Neuronal stem cell (in vitro differentiated cells): ENCODE results near the gene CAPN11.
A peak's percentile ranks its signal among the peaks of the same experiment; 100 is the strongest.

Experiments used
- DNase-seq: peaks from one replicate; pipeline ENCODE4 v3.0.0-alpha.2; 2013; ENCODE audit warnings: low spot score
- H2AFZ ChIP-seq: one replicate; pipeline ENCODE4 v1.6.1; 2013; ENCODE audit warnings: mild to moderate bottlenecking, low read length, inconsistent platforms
- H2AK5ac ChIP-seq: 2 replicates; pipeline ENCODE4 v1.6.1; 2013; ENCODE audit warnings: low read depth, mild to moderate bottlenecking, inconsistent platforms, low read length, moderate library complexity, mixed read lengths
- H2BK120ac ChIP-seq: 2 replicates; pipeline ENCODE4 v1.6.1; 2013; ENCODE audit warnings: low read depth, mild to moderate bottlenecking, inconsistent platforms, low read length, moderate library complexity, mixed read lengths
- H2BK12ac ChIP-seq: one replicate; pipeline ENCODE4 v1.6.1; 2013; ENCODE audit warnings: low read length, inconsistent platforms
- H2BK15ac ChIP-seq: 2 replicates; pipeline ENCODE4 v1.6.1; 2013; ENCODE audit warnings: mild to moderate bottlenecking, low read length, inconsistent platforms, mixed read lengths
- H2BK5ac ChIP-seq: one replicate; pipeline ENCODE4 v1.6.1; 2013; ENCODE audit warnings: inconsistent platforms, mild to moderate bottlenecking, low read length, moderate library complexity
- H3K14ac ChIP-seq: one replicate; pipeline ENCODE4 v1.6.1; 2013; ENCODE audit warnings: low read length, inconsistent platforms
- H3K18ac ChIP-seq: 2 replicates; pipeline ENCODE4 v1.6.1; 2013; ENCODE audit warnings: low read length, inconsistent platforms
- H3K23ac ChIP-seq: 2 replicates; pipeline ENCODE4 v1.6.1; 2013; ENCODE audit warnings: low read depth, mild to moderate bottlenecking, mixed read lengths, low read length, inconsistent platforms; ENCODE audit not compliant: poor library complexity
- H3K27ac ChIP-seq: replicated peaks from 3 replicates; pipeline ENCODE4 v1.5.1; 2013; ENCODE audit warnings: low read length, inconsistent platforms
- H3K27me3 ChIP-seq, 3 experiments: 2 replicates each; pipeline ENCODE4 v1.6.1; 2013; ENCODE audit warnings: low read length in 3 of 3, mild to moderate bottlenecking in 2 of 3, inconsistent platforms in 1 of 3, low read depth in 1 of 3, mixed read lengths in 1 of 3, moderate library complexity in 1 of 3; ENCODE audit not compliant: control insufficient read depth in 3 of 3, insufficient read depth in 3 of 3
- H3K36me3 ChIP-seq, 2 donors: replicated peaks in 1 of 2; 2 replicates each; pipeline ENCODE4 v1.6.1; 2013; ENCODE audit warnings: low read length in 2 of 2; ENCODE audit not compliant: control insufficient read depth in 2 of 2, insufficient read depth in 2 of 2
- H3K4ac ChIP-seq: 2 replicates; pipeline ENCODE4 v1.6.1; 2013; ENCODE audit warnings: inconsistent platforms, mild to moderate bottlenecking, low read length, moderate library complexity
- H3K4me1 ChIP-seq, 2 donors: 1 replicate in 1 of 2; 2 replicates in 1 of 2; pipeline ENCODE4 v1.6.1; 2013; ENCODE audit warnings: low read length in 2 of 2, low read depth in 1 of 2; ENCODE audit not compliant: control insufficient read depth in 2 of 2, insufficient read depth in 1 of 2
- H3K4me2 ChIP-seq: one replicate; pipeline ENCODE4 v1.6.1; 2013; ENCODE audit warnings: mild to moderate bottlenecking, low read length, inconsistent platforms; ENCODE audit not compliant: insufficient read depth, poor library complexity, severe bottlenecking
- H3K4me3 ChIP-seq, 2 donors: 2 replicates each; pipeline ENCODE4 v1.5.1; 2013; ENCODE audit warnings: low read length in 2 of 2, mild to moderate bottlenecking in 2 of 2, inconsistent platforms in 1 of 2, moderate library complexity in 1 of 2
- H3K79me1 ChIP-seq: one replicate; pipeline ENCODE4 v1.6.1; 2013; ENCODE audit warnings: low read depth, mild to moderate bottlenecking, inconsistent platforms, low read length, moderate library complexity
- H3K9ac ChIP-seq: one replicate; pipeline ENCODE4 v1.6.1; 2013; ENCODE audit warnings: mild to moderate bottlenecking, low read depth, low read length, inconsistent platforms; ENCODE audit not compliant: poor library complexity
- H3K9me3 ChIP-seq, 2 donors: replicated peaks in 1 of 2; 2 replicates each; pipeline versions ENCODE3 to v1.6.1; 2013; ENCODE audit warnings: low read length in 2 of 2, mild to moderate bottlenecking in 2 of 2, inconsistent platforms in 1 of 2, low read depth in 1 of 2, mixed read lengths in 1 of 2, moderate library complexity in 1 of 2; ENCODE audit not compliant: control insufficient read depth in 2 of 2, insufficient read depth in 1 of 2
- H4K8ac ChIP-seq: one replicate; pipeline ENCODE4 v1.6.1; 2013; ENCODE audit warnings: low read depth, mild to moderate bottlenecking, inconsistent platforms, low read length, moderate library complexity
- H4K91ac ChIP-seq: one replicate; pipeline ENCODE4 v1.6.1; 2013; ENCODE audit warnings: low read length, low read depth, mild to moderate bottlenecking, inconsistent platforms; ENCODE audit not compliant: poor library complexity
- WGBS, 2 donors: extraction: QIAGEN DNeasy Blood & Tissue Kit; methylation state at CpG; one replicate each; pipeline ENCODE4 v1.1.7; 2013; ENCODE audit warnings: missing lambda C conversion rate in 2 of 2, mixed read lengths in 1 of 2; ENCODE audit not compliant: insufficient read length in 2 of 2, insufficient replicate concordance in 1 of 2; ENCODE audit errors: extremely low coverage in 2 of 2; 5-methylcytosine and 5-hydroxymethylcytosine counted together

Gene CAPN11

GRCh38 chr6:44219815-44220784, 61.5 kb downstream of the CAPN11 start:
- Histone ChIP-seq H3K14ac (no peak overlapping the region), H3K23ac (no peak overlapping the region), H3K9ac (no peak overlapping the region), H3K36me3 (no peaks in the 10 kb centered on the region), H2AK5ac (no peak overlapping the region), H3K4me2 (peak overlapping the region; percentile 47), H2BK120ac (no peak overlapping the region), H2BK15ac (no peak overlapping the region), H3K27me3 (no peaks in the 10 kb centered on the region), H3K4me3 (peak overlapping the region; percentile 8 to 71), H2AFZ (peak overlapping the region; percentile 99), H3K9me3 (no peaks in the 10 kb centered on the region), H3K18ac (no peak overlapping the region), H3K4ac (no peak overlapping the region), H4K91ac (no peak overlapping the region), H3K4me1 (peaks cover 46 to 51% of the 10 kb centered on the region in 2 donors), H3K79me1 (peaks cover 8% of the 10 kb centered on the region), H2BK12ac (no peak overlapping the region), H4K8ac (no peak overlapping the region), H2BK5ac (peak overlapping the region; percentile 91), H3K27ac (peak overlapping the region; percentile 90)
- no peak for DNase-seq
- no CpG with 5 or more reads among the region's 28 CpGs for WGBS, 2 donors

GRCh38 chr6:44220913-44221290, 62.3 kb downstream of the CAPN11 start:
- Histone ChIP-seq H4K91ac (no peak overlapping the region), H3K14ac (no peak overlapping the region), H4K8ac (no peak overlapping the region), H3K4me1 (peaks cover 50 to 55% of the 10 kb centered on the region in 2 donors), H3K4me3 (no peak overlapping the region), H2AK5ac (no peak overlapping the region), H3K4me2 (no peak overlapping the region), H3K79me1 (peaks cover 8% of the 10 kb centered on the region), H3K9me3 (no peaks in the 10 kb centered on the region), H3K27ac (peak overlapping the region; percentile 35), H3K4ac (no peak overlapping the region), H2BK15ac (peak overlapping the region; percentile 52), H3K18ac (peak overlapping the region; percentile 29), H3K27me3 (peaks cover 0 to 2% (median 0%) of the 10 kb centered on the region in 3 experiments), H2BK12ac (peak overlapping the region; percentile 78), H3K36me3 (no peaks in the 10 kb centered on the region), H2AFZ (no peak overlapping the region), H2BK5ac (no peak overlapping the region), H2BK120ac (no peak overlapping the region), H3K9ac (no peak overlapping the region), H3K23ac (no peak overlapping the region)
- DNase-seq: no peak
- no CpG with 5 or more reads among the region's 4 CpGs for WGBS, 2 donors

GRCh38 chr6:44221291-44221960, 62.8 kb downstream of the CAPN11 start:
- no CpG with 5 or more reads among the region's 4 CpGs for WGBS, 2 donors
- no peak overlapping the region for H3K4me3 ChIP-seq
- H3K4me1 ChIP-seq: peaks cover 55 to 61% of the 10 kb centered on the region in 2 donors

GRCh38 chr6:44221961-44222335, 63.3 kb downstream of the CAPN11 start:
- Histone ChIP-seq H3K4me2 (no peak overlapping the region), H3K23ac (no peak overlapping the region), H3K27me3 (peaks cover 0 to 2% (median 0%) of the 10 kb centered on the region in 3 experiments), H3K14ac (no peak overlapping the region), H4K91ac (no peak overlapping the region), H4K8ac (no peak overlapping the region), H3K4ac (no peak overlapping the region), H2BK120ac (no peak overlapping the region), H3K4me3 (no peak overlapping the region), H2BK5ac (no peak overlapping the region), H3K9ac (no peak overlapping the region), H3K27ac (no peak overlapping the region), H3K18ac (peak overlapping the region; percentile 84), H3K79me1 (peaks cover 8% of the 10 kb centered on the region), H3K4me1 (peaks cover 56 to 61% of the 10 kb centered on the region in 2 donors), H3K36me3 (no peaks in the 10 kb centered on the region), H2AFZ (no peak overlapping the region), H2AK5ac (peak overlapping the region; percentile 88), H2BK12ac (no peak overlapping the region), H3K9me3 (no peaks in the 10 kb centered on the region), H2BK15ac (peak overlapping the region; percentile 71)
- WGBS, 2 donors: no CpG with 5 or more reads among the region's 2 CpGs
- DNase-seq: no peak

More at GRCh38 chr6:44221291-44221960, 62.8 kb downstream of the CAPN11 start:
- Histone ChIP-seq H2BK15ac (peak overlapping the region; percentile 71), H2AK5ac (peak overlapping the region; percentile 88), H3K27me3 (peaks cover 0 to 2% (median 0%) of the 10 kb centered on the region in 3 experiments), H4K91ac (no peak overlapping the region), H2BK12ac (peak overlapping the region; percentile 78), H3K4ac (no peak overlapping the region), H2BK120ac (no peak overlapping the region), H3K14ac (no peak overlapping the region), H2AFZ (no peak overlapping the region), H2BK5ac (no peak overlapping the region), H3K27ac (peak overlapping the region; percentile 35), H3K23ac (no peak overlapping the region), H3K18ac (peak overlapping the region; percentile 84), H3K4me2 (no peak overlapping the region), H3K36me3 (no peaks in the 10 kb centered on the region), H4K8ac (no peak overlapping the region), H3K9ac (no peak overlapping the region), H3K9me3 (no peaks in the 10 kb centered on the region), H3K79me1 (peaks cover 8% of the 10 kb centered on the region)
- no peak for DNase-seq
